GM12878 (cell line): ENCODE data around the gene TOMM40L. TPM values are rescaled to one million over a fixed set of nuclear protein-coding genes. Genes with fewer than 3 reads are reported as not detected.

Experiments used
- ATAC-seq: fragments of 200-7000 bp; cut with Tn5 transposase; 3 replicates; pipeline ENCODE4 v1.9.1; 2020; ENCODE audit warnings: mild to moderate bottlenecking, moderate library complexity
- BruUV-seq: library from RNA; stranded (reverse); fragments of 400-500 nt; replicated peaks from 2 replicates; lab custom pipeline; 2021; lab: Mats Ljungman, UMichigan
- CTCF ChIA-PET: fragments of 300-600 bp; sonication (Branson Sonifier 250); formaldehyde crosslinking; extraction: SDS; loops from one replicate; lab custom pipeline; 2021; ENCODE audit warnings: inconsistent platforms; lab: Yijun Ruan, JAX
- POLR2A ChIA-PET: fragments of 350-600 bp; formaldehyde crosslinking; extraction: SDS; loops from one replicate; lab custom pipeline; 2021; ENCODE audit warnings: inconsistent platforms; lab: Charles Lee
- RAD21 ChIA-PET: fragments of 300-600 bp; sonication (Branson Sonifier 250); formaldehyde crosslinking; loops from one replicate; lab custom pipeline; 2023; ENCODE audit warnings: antibody characterized with exemption; ENCODE audit not compliant: unreplicated experiment; lab: Charles Lee
- SMC1A ChIA-PET: fragments of 300-600 bp; sonication (Branson Sonifier 250); formaldehyde crosslinking; loops from one replicate; lab custom pipeline; 2023; ENCODE audit not compliant: unreplicated experiment, uncharacterized antibody; lab: Charles Lee
- DNase-seq: peaks from one replicate; pipeline ENCODE4 v3.0.0-alpha.2; 2011; ENCODE audit warnings: low read depth, low spot score
- FAIRE-seq: peaks from 3 replicates; lab custom pipeline; 2011; peaks lifted over from hg19 to GRCh38; lab: Jason Lieb, UNC
- H2AFZ ChIP-seq: 2 replicates; pipeline ENCODE4 v1.6.0; 2011; ENCODE audit warnings: low read depth, low read length, control low read depth; ENCODE audit not compliant: control insufficient read depth
- H3K27ac ChIP-seq: 2 replicates; pipeline ENCODE4 v1.5.1; 2011; ENCODE audit warnings: control low read depth; ENCODE audit not compliant: control insufficient read depth, insufficient read depth
- H3K27me3 ChIP-seq, 2 experiments: replicated peaks in 1 of 2; 2 replicates each; pipeline versions ENCODE4 v1.6.0 to v1.6.1; 2011; ENCODE audit warnings: low read length in 1 of 2; ENCODE audit not compliant: control insufficient read depth in 2 of 2, insufficient read depth in 2 of 2
- H3K36me3 ChIP-seq, 2 experiments: 2 replicates each; pipeline ENCODE4 v1.5.1; 2011; ENCODE audit warnings: low read length in 1 of 2; ENCODE audit not compliant: control insufficient read depth in 2 of 2, insufficient read depth in 2 of 2
- H3K4me1 ChIP-seq: 2 replicates; pipeline ENCODE4 v1.6.1; 2011; ENCODE audit warnings: mild to moderate bottlenecking, low read length, moderate library complexity, mixed read lengths; ENCODE audit not compliant: control insufficient read depth, insufficient read depth
- H3K4me2 ChIP-seq: 2 replicates; pipeline ENCODE4 v1.6.0; 2011; ENCODE audit warnings: control low read depth; ENCODE audit not compliant: control insufficient read depth, insufficient read depth
- H3K4me3 ChIP-seq: fragments of 200-600 bp; sonication (generic); 2 replicates; pipeline ENCODE4 v1.5.1; 2016
- H3K79me2 ChIP-seq: 2 replicates; pipeline ENCODE4 v1.6.0; 2011; ENCODE audit warnings: low read length; ENCODE audit not compliant: control insufficient read depth, insufficient read depth
- H3K9ac ChIP-seq: 2 replicates; pipeline ENCODE4 v1.8.0; 2011; ENCODE audit warnings: low read length, control low read depth, mixed read lengths; ENCODE audit not compliant: control insufficient read depth, insufficient read depth
- H3K9me3 ChIP-seq: replicated peaks from 3 replicates; pipeline ENCODE4 v1.5.1; 2011; ENCODE audit warnings: mild to moderate bottlenecking, low read length; ENCODE audit not compliant: control insufficient read depth, insufficient read depth
- H4K20me1 ChIP-seq: 2 replicates; pipeline ENCODE4 v1.6.0; 2011; ENCODE audit not compliant: control insufficient read depth, insufficient read depth
- GATAD2B ChIP-seq: fragments of 450-650 bp; conservative IDR thresholded peaks from 2 replicates; pipeline ENCODE4 v1.6.1; 2017; ENCODE audit warnings: low read depth, mild to moderate bottlenecking, moderate library complexity
- PRDM15 ChIP-seq: fragments of 450-650 bp; formaldehyde crosslinking; IDR thresholded peaks from 2 replicates; pipeline ENCODE4 v1.4.0; 2020; ENCODE audit warnings: mild to moderate bottlenecking, moderate library complexity
- SMARCA5 ChIP-seq: fragments of 450-650 bp; IDR thresholded peaks from 2 replicates; pipeline ENCODE4 v1.6.1; 2017; ENCODE audit warnings: mild to moderate bottlenecking
- SPI1 ChIP-seq: IDR thresholded peaks from 2 replicates; pipeline ENCODE4 v1.6.1; 2011; ENCODE audit warnings: low read depth, mild to moderate bottlenecking, low read length, moderate library complexity, borderline replicate concordance; ENCODE audit not compliant: insufficient read depth
- STAT3 ChIP-seq: IDR thresholded peaks from 2 replicates; pipeline ENCODE4 v1.6.1; 2011; ENCODE audit warnings: low read depth, low read length, improper control_type of control experiment
- WGBS: methylation state at CpG from one replicate; pipeline ENCODE4 v1.1.6; 2016; ENCODE audit warnings: low lambda C conversion rate; ENCODE audit not compliant: insufficient replicate concordance, insufficient coverage; ENCODE audit errors: missing lambda C conversion rate; 5-methylcytosine and 5-hydroxymethylcytosine counted together
- in situ Hi-C: fragments of 300-500 bp; cut with MboI; formaldehyde crosslinking; loops from 9 replicates; pipeline ENCODE4 v1.14.3; 2018; ENCODE audit warnings: mixed read lengths
- intact Hi-C: fragments of 100-400 bp; cut with micrococcal nuclease; formaldehyde crosslinking; loops from one replicate; pipeline ENCODE4 v1.14.2; 2022; ENCODE audit not compliant: unreplicated experiment
- polyA plus RNA-seq, 11 experiments: library from polyadenylated mRNA; depleted of rRNA in 4 of 11; unstranded in 6 of 11; stranded (reverse) in 5 of 11; fragments of >200 nt; fragmentation: Nextera tagmentation in 4 of 11; fragmentation: Illumina TruSeq in 1 of 11; extraction: Ambion mirVana in 4 of 11; extraction: Trizol in 1 of 11; gene quantifications; 1 replicate in 1 of 11; 2 replicates in 10 of 11; pipeline versions ENCODE4 v1.2.1 to v1.2.3, GENCODE V29; 2011 to 2016; ENCODE audit warnings: inconsistent platforms in 2 of 11, missing spikeins in 2 of 11, low read depth in 1 of 11
- total RNA-seq, 4 experiments: library from RNA; depleted of rRNA in 3 of 4; stranded (reverse); fragments of >200 nt in 3 of 4; fragmentation: Illumina TruSeq in 1 of 4; extraction: Trizol in 1 of 4; gene quantifications; 2 replicates each; pipeline versions ENCODE4 v1.2.1 to v1.2.3, GENCODE V29; 2013 to 2021

The TOMM40L gene
- total and polyA plus RNA-seq, 10 of the 15 experiments (the other 5 are each of a cell fraction or from before 2014, with no cell fraction given), result 5.9 to 21.6 (median 15.7) TPM

- 52% methylated on average over 5 of the region's 6 CpGs for WGBS
- H2AFZ ChIP-seq, result no peak overlapping the region
- no peak overlapping the region for H3K9ac ChIP-seq
- H3K27me3 ChIP-seq, result no peaks in the 10 kb centered on the region
- H3K4me2 ChIP-seq, result peak overlapping the region; percentile 63; the same call in 1 of the 2 replicates
- DNase-seq (no peak), ATAC-seq (peak; percentile 16; the same call in 1 of the 3 replicates), FAIRE-seq (no peak)
- no peaks in the 10 kb centered on the region for H3K79me2 ChIP-seq
- peaks cover 21% of the 10 kb centered on the region for H3K4me1 ChIP-seq
- no peak overlapping the region; the same call in 1 of the 2 replicates for H3K4me3 ChIP-seq
- BruUV-seq, result no TSS peak
- ChIA-PET RAD21 (interaction anchor here (0.7 to 3.1 kb wide), 6 partner anchors 8 to 161 kb away, joined by 3 to 18 read pairs (median 5); partner anchors contain the start of gene TOMM40L), POLR2A (interaction anchor here (0.7 to 5.7 kb wide), 2 partner anchors 15 to 18 kb away, joined by 5 to 24 read pairs; partner anchors contain the start of gene NDUFS2), SMC1A (interaction anchor here (0.6 to 3.6 kb wide), 12 partner anchors 9 to 204 kb away, joined by 3 to 33 read pairs (median 4); partner anchors contain the start of genes CFAP126, NDUFS2 and TOMM40L), CTCF (interaction anchor here (0.9 to 17.1 kb wide), 8 partner anchors 8 to 165 kb away, joined by 3 to 385 read pairs (median 16); partner anchors contain the start of genes ARHGAP30, NDUFS2 and TOMM40L)
- in situ Hi-C loops (no loop called here), intact Hi-C loops (no loop called here)
- TF ChIP-seq GATAD2B (0 out of 2 replicates have a peak, but pooled peaks have one; percentile 11), SPI1 (peak; percentile 7; the same call in 1 of the 2 replicates), SMARCA5 (peak; percentile 30; the same call in 1 of the 2 replicates), STAT3 (no peak), PRDM15 (no peak)
- H4K20me1 ChIP-seq, result no peaks in the 10 kb centered on the region
- no peak overlapping the region for H3K27ac ChIP-seq
- no peaks in the 10 kb centered on the region for H3K9me3 ChIP-seq
- peaks cover 2 to 13% of the 10 kb centered on the region in 2 experiments for H3K36me3 ChIP-seq
Measured at GRCh38 chr1:161217831-161218230, 8.0 kb upstream of the TOMM40L start.
